GM19324 (cell line): ENCODE results near the gene SNX14.
A peak's percentile ranks its signal among the peaks of the same experiment; 100 is the strongest.

Source experiments
- ATAC-seq: cut with Tn5 transposase; IDR thresholded peaks from one replicate; pipeline ENCODE4 v1.9.1; 2021; ENCODE audit warnings: mild to moderate bottlenecking, moderate library complexity; ENCODE audit not compliant: unreplicated experiment, low FRiP score

SNX14 gene

GRCh38 chr6:85469276-85470022 is 124.2 kb downstream of the SNX14 start:
- no peak for ATAC-seq

DNA sequence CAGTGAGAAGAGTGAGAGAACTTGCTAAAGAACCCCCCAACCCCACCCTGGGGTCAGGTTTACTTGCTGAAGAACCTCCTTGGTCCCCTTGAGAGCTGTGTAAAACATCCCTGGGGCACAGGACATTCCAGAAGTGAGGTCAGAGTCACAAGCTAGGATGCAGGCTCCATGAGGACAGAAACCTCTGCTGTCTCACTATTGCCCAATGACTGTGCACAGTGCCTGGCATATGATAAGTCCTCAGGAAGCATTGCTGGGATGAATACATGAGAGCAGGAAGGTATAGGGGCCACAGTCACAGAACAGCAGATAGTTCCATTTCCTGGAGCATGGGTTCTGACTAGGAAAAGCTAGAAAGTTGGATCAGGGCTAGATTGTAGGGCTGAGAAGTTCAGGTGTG is 125.3 kb downstream of the SNX14 start:
- ATAC-seq, result no peak

GRCh38 chr6:85465762-85466161 is 127.9 kb downstream of the SNX14 start:
- ATAC-seq, result peak; percentile 60

GRCh38 chr6:85464722-85465150 is 128.9 kb downstream of the SNX14 start:
- no peak for ATAC-seq

GRCh38 chr6:85464260-85464644 is 129.4 kb downstream of the SNX14 start:
- no peak for ATAC-seq

- no peak for ATAC-seq
Measured at GRCh38 chr6:85463621-85464259, 129.9 kb downstream of the SNX14 start.

- ATAC-seq, result no peak
Measured at GRCh38 chr6:85462673-85463072, 131.0 kb downstream of the SNX14 start.

DNA sequence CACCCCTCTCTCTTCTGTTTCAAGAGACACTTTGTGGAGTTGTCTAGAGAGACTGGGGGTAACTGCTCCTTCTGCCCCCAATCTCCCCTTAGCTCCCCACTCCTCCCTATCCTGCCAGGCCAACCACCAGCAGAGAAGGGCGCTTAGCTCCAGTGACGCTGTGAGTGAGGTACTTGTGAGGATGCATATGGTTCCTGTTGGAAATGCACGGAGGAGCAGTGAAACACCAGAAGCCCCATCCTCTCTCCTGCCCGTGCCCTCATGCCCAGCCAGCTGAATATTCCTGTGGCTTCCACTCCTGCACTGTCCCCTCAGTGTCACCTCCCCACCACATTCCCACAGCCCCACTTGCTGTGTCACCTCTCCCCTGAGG is 131.9 kb downstream of the SNX14 start:
- no peak for ATAC-seq

DNA sequence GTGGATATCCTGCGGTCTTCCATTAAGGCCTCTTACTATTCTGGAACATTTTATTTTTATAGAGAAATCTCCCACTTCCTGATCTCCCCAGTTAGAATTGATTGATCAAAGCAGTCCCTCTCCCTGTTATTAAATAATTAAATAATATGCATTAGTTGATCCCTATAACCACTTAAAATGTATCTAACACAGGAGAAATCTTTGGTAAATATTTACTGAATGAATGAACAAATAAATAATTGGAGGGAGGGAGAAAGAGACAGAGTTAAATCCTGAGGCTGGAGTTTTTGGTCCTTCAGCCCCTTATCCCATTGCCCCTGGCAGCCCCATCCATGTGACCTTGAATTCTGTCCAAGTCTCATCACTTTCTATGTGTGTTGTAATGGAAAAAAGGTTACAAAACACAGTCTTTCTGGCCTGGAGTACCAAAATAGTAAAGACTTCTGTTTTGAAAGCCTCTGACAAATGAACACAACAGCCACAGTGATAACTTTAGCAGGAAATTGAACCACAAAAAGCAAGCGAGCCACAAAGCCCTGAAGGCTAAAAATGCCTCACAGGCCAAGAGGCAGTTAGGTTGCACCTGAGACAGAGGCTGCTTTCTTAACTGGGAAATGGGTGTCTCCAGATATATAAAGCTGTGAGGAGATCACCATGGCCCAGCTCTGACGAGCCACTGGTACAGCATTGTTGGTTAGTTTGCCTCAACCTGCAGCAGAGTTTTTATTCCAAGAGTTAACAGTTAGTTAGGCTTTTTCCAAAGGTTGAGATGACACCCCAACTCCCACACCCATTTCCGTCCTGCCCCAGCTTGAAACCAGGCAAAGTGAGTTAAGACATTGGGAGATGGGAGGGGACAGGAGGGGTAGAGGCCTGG is 132.5 kb downstream of the SNX14 start:
- peak; percentile 70 for ATAC-seq

GRCh38 chr6:85460154-85460920 is 133.3 kb downstream of the SNX14 start:
- no peak for ATAC-seq

DNA sequence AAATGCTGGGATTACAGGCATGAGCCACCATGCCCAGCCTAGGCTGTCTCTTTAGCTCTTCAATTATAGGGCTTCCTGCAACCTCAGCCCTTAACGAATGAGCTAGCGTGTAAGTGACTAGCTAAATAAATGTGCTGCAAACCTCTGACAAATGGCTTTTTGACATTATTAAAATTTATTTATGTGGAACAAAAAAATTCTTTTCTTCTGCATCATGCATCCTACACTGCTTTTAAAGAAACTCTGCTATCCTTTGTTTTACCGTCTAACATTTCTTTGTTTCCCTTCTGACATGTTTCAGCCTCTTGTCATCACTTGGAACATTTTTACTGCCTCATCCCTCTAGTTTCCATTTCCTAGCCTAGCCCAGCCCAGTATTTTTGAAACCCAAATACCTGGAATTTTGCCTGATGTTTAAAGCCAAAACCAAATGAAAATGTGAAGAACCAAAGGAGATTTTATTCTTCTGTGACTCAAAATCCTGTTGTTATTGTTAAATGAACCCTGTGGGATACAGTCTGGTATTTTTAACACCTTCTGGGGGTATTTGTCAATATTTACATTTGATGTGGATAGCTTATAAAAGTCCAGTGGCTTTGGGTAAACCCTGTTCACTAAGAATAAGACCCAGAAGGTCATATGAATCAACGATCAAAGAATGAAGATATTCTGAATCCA is 134.3 kb downstream of the SNX14 start:
- no peak for ATAC-seq

DNA sequence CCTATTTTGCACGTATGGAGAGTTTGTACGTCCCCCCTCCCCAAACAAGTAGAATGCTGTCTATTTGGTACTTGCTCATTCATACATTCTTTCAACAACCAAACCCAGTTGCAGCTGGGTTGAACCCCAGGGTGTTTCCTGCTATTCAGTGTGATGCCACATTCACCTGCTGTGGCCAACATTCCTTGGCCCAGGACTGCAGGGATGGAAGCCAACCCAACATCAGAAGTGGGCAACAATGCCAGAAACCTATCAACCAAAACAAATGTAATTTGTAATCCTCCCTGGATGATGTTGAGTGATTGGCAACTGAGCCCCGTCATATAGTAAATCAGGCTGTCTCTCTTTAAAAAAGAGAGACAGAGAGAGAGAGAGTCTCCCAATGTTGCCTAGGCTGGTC is 134.9 kb downstream of the SNX14 start:
- no peak for ATAC-seq

GRCh38 chr6:85458184-85458583 is 135.5 kb downstream of the SNX14 start:
- ATAC-seq, result no peak

DNA sequence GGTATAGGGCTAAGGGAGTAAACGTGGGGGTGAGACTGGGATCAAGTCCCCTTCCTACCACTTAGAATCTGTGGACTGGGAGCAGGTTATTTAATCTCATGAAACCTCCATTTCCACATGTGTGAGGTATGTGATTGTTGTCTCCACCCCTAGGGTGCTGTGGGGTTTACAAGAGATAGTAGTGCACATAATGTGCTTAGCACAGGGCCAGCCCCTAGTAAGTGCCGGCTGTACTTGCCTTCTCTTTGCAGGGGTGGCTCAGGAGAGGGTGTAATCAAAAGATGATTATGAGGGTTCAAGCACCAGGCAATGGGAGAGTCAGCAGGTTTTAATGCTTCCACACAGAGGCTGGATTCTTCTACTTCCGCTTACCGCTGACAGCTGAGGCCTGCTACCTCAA is 136.9 kb downstream of the SNX14 start:
- ATAC-seq, result no peak
